Measurements from ENCODE around the gene LMO1.

DNA sequence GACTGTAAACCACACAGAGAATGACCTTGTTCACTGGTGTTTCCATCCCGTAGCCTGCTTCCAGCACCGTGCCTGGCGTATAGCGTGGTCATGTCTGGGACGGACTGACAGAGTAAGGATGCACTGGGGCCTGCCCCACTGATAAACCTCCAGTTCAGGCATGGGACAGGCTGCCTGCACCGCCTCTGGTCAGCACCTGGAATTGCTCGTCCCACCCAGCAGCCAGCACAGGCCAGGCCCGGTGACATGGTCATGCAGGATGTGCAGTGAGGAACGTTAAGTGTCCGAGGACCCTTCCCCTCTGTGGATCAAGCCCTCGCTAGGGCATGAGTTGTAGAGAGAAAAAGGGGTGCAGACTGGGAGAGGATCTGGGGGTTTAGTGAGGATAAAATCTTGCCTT is 44.8 kb downstream of the LMO1 start:
- TF ChIP-seq, protein P1, sequence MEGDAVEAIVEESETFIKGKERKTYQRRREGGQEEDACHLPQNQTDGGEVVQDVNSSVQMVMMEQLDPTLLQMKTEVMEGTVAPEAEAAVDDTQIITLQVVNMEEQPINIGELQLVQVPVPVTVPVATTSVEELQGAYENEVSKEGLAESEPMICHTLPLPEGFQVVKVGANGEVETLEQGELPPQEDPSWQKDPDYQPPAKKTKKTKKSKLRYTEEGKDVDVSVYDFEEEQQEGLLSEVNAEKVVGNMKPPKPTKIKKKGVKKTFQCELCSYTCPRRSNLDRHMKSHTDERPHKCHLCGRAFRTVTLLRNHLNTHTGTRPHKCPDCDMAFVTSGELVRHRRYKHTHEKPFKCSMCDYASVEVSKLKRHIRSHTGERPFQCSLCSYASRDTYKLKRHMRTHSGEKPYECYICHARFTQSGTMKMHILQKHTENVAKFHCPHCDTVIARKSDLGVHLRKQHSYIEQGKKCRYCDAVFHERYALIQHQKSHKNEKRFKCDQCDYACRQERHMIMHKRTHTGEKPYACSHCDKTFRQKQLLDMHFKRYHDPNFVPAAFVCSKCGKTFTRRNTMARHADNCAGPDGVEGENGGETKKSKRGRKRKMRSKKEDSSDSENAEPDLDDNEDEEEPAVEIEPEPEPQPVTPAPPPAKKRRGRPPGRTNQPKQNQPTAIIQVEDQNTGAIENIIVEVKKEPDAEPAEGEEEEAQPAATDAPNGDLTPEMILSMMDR (IDR thresholded peaks at IDR 0.05; ENCODE audit: insufficient read depth, low read length, poor library complexity, severe bottlenecking): no peak
- no peak for TF ChIP-seq EZH2phosphoT487 (conservative IDR thresholded peaks at IDR 0.05; ENCODE audit: low read length)
